GM19438 (cell line): ENCODE results near the gene SLC12A8.

ENCODE experiments used
- ATAC-seq: cut with Tn5 transposase; IDR thresholded peaks from one replicate; pipeline ENCODE4 v1.9.1; 2021; ENCODE audit warnings: low read depth; ENCODE audit not compliant: unreplicated experiment

The SLC12A8 gene

DNA sequence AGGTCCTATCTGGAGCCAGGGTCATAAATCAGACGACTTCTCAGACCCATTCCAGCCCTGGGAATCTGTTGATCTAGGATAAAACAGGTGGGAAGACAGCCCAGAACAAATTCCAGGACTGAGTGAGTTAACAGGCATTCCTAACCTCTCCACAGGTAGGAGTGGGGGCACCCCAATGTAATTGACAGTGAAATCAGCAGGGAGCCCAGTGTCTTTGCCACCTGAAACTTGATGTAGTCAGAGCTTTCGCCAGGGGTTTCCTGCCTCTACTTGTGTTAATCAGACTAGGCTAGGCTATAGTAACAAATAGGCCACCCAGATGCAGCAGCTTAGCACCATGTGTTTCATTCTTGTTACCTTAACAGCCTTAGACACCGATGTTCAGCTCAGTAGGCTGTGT, 154.0 kb downstream of the SLC12A8 start:
- ATAC-seq, result no peak

DNA sequence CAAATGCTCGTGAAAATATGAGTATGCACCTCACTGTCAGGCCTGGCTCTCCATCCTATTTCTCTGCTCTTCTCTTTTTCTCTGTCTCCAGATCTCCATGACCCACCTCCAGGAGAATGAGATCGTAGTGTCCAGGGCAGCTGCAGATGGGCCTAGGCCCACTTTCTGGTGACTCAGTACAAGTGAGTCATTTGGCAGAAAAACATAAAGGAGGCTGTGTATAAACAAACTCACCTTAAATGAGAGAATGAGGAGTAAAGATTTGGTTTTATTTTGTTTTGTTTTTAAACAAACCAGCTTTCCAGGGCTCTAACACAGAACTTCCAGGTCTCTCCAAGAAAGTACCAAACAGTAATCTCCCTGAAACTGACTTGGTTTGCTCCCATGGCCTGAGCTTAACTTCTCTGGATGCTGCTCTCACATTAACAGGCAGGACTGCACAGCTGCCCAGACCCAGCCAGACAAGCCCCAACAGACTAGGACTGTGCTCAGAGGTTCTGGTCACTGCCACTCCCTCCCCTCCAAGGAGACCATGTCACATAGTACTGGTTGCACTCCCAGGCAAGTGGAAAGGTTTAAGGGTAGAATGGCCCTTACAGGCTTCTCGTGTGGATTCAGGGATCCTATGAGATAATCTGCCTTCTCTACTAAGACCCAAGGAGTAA, 155.2 kb downstream of the SLC12A8 start:
- ATAC-seq, result no peak

DNA sequence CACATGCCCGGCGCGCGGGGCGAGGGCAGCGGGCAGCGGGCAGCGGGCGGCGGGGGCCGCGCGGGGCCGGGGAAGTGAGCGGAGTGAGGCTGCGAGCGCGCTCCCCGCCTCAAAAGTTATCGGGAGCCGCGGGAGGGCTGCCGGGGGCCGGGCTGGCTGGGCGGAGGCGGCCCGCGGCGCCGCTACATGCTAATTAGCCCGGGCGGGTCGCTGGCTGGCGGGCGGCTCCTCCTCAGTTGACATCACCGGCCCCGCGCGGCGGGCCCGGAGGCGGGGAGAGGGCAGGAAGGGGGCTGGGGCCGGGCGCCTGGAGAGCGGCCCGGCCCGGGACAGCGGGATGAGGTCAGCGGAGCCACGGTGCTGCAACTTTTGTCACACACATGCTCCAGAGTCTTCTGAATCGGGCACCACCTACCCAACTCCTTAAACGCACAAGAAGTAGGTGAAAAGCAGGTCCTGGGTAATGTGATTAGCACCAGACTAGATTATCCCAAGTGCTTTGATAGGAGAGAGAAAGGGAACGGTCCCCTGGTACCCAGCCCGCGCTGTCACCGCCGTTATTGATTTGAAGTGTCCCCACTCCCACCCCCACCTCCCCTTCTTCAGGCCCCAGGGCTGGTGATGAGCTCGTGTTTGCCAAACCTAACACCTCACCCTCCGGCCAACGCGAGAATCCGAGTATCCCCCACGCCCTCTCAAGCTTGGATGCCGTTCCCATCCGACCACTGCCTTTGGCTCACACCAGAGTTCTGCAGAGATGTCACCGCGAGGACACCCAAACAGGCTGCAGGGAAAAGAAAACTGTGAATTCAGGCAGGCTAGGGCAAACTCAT, 156.4 kb downstream of the SLC12A8 start, which contains the start of gene HEG1:
HEG1 (minus strand) TSS at position 85 of the 833 bp plus-strand sequence. CDS start 107 bp downstream, outside the sequence.
- ATAC-seq, result peak; percentile 58

DNA sequence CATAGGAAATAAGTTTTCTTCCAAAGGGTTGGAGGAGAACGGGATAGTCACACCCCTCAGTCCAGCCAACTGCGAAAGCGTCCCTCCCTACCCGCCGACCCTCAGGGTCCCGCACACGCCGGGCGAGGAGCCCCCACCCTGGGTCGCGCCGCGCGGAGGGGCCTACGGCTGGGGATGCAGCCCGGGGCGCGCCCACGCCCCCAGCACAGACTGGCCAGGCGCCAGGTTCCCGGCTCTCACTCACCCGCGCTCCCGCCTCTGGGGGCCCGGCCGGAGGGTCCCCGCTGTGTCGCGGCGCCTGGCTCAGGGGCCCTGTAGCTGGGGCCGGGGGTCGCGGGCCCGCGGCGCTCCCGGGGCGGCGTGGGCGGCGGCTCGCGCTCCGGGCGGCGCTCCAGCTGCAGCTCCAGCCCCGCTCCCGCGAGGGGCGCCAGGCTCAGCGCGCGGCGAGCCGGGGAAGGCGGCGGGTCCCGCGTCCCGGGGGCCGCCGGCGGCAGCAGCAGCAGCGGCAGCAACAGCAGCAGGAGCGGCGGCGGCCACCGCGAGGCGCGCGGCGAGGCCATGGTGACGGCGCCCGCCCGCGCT, 157.1 kb downstream of the SLC12A8 start:
- ATAC-seq, result peak; percentile 11

DNA sequence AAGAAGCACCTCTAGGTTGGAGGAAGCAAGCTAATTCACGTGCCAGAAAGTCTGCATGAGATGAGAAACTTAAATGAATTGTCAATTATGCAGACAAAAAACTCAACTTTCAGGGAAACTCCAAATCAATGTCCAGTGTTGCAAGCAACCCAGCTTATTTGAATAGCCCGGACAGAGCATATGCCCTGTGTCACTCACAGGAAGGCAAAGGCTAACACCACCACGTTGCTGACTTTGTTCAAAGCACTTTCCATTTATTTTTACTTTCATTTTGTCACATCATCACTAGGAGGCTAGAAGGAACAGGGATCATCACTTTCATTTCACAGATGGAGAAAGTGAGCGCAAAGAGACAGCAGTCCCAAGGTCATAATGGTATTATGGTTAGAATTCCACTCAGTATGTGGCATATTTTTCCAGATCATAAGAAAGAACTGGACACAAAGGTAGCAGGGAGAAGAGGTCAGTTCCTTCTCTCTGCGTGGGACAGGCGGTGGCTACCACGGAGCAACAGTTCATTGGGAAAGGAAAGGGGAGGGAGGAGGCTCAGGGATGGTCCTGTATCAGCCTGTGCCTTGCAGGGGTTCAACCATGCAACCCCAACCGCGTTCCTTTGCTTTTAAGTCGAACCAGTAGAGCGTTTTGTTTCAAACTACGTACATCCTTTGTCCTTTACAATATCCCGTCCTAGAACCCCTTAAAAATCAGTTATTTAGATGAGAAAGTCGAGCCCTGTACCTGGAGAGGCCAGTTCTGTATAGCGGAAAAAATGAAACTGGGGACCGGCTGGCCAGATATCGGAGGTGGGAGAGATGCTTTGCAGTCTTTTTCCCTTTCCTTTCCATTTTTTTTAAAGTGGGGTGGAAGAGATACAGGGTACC, 157.9 kb downstream of the SLC12A8 start:
- peak; percentile 38 for ATAC-seq

DNA sequence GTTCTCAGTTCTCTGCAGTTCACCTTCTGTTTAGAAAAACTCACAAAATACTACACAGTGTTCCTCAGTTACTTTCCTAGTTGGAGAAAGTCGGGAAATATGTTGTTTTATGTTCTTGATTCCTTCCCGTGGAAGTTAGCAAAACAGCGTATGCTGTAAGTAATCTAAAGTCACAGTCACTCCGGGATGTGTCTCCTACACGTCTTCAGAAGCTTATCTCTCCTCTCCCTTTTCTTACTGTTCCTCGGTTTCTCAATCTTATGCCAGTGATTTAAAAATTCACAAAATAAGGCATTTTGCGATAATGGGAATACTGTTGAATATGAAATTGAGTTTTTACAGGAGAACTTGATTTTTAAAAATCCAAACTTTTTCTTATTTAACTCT, 158.5 kb downstream of the SLC12A8 start:
- no peak for ATAC-seq

DNA sequence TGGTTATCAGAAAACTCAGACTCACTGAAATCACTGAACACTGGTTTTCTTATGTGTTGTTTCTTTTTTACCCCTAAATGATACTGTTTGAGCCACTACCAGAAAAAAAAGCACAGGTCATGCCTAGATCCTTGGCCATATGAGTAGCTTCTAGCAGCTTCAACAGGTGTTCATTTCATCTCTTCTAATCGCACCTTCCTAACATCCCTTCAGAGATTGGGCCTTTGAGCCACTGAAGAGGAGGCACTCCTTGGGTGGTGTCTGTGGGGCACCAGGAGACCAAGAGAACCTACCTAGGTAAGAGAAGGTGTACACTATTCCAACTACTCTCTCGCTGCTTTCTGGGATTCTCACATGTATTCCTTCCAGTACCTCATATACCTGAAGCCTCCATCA, 159.2 kb downstream of the SLC12A8 start:
- no peak for ATAC-seq

DNA sequence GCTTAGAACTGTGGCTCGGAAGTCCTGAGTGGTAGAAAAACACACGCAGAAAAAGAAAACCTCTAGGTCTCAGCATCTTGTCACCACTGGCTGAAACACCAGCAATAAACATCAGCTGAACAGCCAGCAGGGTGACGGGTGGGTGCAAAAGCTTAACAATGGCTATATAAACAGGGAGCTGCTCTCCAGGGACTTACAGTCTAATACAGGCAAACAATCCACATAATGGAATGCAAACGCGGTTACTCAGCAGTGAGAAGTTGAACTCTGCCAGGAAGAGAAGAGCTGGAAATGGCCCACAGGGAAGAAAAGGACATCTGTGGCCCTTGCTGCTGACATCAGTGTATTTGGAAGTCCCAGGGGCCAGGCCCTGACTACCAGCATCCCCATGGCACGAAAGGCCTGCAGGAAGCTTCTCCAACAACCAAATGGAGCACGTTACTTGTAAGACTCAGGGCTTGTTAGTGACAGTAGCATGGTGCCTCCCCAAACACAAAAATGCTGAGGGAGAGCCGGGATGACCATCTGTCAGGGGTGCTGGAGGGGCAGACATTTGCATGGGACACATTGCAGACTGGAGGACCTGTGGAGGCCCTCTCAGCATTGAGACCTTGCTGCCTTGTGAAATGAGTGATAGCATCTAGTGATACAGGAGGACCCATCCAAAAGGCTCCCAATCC, 159.8 kb downstream of the SLC12A8 start:
- ATAC-seq, result no peak

DNA sequence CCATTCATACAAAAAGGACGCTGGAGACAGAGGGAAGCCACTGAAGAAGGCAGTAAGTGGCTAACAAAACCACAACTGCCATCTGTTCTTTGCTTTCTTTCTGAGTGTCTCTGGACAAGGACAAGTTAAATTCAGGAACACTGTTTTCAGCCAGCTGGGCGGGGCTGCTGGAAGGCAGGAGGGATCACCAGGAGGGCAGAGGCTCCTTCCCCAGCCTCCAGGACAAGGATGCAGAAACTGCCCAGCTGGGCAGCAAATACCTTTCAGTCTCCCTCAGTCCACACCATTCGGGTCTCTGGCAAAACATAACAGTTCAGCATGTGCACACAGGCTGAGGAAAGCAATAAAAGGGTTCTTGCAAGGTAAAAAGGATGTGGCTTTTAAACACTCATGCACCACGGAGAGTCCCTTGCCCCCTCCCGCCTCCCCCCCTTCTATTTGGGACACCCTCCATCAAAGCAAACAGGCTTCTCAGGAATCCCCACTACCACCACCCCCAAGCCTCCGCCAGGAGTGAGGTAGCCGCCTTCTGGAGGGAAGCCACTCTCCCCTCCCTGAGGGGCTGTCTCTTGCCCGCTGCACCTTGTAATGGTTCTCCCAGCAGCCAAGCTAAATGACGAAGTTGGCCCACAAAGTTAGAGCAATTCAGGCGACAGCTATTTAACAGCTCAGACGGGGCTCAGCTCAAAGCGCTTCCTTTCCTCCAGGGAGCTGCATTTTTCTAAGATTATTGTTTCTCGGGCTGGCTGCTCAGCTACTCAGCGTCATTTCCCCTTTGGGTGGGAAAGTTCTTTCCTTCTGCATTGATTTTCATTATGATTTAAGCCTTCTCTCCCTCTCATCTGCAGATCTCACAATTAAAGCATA, 160.6 kb downstream of the SLC12A8 start:
- no peak for ATAC-seq

DNA sequence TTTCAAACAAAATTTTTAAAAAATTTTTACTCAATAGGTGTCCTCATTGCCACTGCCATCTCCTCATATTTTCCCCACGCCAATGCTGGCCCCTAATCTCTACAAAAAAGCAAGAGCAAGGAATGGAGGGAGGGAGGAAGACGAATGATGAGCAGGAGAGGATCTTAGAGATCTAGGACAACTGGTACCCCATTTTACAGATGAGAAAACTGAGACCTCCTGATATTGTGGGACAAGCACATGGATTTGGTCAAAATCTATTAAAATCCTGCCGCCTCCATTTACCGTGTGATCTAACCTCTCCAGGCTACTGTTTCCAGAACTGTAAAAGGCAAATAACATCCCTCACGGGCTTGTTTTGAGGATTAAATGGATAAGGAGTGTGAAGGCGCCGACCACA, 161.3 kb downstream of the SLC12A8 start:
- ATAC-seq, result no peak

DNA sequence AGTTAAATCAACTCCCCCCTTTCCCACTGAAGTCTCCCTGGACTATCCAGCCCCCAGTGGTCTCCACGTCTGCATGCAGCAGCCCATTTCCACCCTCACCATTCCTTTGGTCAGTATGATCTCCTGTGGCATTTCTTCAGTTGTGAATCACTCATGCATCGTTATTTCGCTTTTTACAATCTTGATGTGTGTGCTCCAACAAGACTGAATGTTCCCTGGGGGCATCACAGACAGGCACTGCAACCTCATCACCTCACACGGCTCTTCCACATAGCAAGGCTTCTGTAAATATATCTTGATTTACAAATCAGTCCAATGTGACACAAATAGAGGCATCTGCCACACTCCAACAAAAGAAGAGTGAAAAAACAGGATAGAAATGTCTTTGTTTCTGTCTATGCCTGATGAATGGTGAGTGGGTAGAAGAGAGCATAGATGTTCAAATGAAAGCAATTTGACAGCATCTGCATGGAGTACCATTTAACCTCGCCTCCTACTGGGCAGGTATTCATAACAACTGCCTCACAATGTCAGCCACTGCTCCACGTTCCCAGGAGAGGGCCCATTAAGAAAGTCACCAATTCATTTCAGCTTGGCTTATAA, 162.0 kb downstream of the SLC12A8 start:
- ATAC-seq, result no peak

DNA sequence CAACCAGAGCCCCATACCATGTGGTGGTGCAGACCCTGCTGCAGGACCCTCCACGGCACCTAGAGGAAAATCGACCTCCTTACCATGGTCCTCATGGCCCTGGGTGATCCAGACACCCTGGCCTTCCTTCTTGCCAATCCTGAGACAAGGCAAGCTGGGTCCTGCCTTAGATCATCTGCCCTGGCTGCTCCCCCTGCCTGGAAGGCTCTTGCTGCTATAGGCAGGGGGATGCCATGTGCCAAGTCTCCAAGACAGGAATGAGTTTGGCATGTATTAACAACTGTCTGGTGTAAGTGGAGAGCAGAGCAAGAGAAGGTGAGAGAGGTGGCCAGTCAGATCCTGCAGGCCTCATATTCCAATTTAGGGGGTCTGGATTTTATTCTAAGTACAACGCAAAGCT, 164.3 kb downstream of the SLC12A8 start:
- ATAC-seq, result no peak

DNA sequence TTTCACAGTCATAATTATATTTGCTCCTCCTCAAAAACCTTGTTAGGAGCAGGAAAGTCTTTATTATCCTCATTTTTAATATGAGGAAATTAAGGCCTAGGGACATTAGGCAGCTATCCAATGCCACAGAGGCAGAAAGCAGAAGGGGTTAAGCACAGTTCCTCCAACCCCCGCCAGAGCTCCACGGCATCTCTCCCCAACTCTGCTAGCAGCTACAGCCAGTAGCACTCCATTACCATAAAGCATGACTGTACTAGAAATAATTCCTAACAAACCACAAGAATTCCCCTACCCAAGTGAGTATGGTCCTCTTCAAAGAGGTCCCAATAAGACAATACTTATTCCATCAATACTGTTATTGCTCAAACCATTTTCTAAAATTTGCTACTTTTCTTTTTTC, 166.6 kb downstream of the SLC12A8 start:
- no peak for ATAC-seq

DNA sequence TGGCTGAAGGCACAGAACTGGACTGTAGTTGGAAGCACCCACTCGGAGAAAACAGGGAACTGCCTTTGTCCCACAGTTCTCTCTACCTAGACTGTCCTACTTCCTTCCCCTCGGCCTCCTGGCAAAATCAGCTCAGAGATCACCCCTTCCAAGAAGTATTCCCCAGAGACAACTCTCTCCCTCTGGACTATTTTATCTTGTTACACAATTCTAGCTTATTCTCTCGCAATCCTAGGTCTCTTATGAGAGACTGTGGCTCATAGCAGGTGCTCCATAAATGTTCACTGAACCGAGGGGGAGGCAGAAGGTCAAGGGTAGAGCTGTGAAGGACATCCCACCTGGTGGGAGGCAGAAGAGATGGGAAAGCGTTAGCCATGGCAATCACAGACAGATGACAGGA, 167.4 kb downstream of the SLC12A8 start:
- ATAC-seq, result no peak

DNA sequence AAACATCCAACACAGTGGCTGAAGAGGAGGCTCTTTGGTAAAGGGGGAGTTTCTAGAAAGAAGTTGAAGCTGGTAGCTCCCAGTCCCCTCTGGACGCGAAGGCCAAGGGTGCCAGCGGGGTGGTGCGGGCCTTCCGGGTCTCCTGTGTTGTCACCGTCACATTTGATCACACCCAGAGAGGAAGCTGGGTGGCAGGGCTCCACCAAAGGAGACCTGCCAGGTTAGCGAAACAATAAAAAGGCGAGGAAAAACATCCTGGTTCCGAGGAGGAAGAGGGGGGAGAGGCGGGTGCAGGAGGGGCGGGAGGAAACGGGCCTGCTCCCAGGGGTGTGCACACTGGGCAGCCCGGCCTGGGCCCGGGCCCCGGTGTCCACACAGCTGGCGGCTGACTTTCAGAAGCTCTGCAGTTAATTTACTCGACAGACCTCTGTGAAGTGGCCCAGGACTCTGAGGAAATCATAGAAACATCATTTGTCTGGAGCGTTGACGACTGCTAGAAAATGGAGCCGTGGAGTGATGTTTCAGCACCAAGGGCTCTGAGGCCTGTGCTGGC, 168.9 kb downstream of the SLC12A8 start:
- ATAC-seq, result no peak

DNA sequence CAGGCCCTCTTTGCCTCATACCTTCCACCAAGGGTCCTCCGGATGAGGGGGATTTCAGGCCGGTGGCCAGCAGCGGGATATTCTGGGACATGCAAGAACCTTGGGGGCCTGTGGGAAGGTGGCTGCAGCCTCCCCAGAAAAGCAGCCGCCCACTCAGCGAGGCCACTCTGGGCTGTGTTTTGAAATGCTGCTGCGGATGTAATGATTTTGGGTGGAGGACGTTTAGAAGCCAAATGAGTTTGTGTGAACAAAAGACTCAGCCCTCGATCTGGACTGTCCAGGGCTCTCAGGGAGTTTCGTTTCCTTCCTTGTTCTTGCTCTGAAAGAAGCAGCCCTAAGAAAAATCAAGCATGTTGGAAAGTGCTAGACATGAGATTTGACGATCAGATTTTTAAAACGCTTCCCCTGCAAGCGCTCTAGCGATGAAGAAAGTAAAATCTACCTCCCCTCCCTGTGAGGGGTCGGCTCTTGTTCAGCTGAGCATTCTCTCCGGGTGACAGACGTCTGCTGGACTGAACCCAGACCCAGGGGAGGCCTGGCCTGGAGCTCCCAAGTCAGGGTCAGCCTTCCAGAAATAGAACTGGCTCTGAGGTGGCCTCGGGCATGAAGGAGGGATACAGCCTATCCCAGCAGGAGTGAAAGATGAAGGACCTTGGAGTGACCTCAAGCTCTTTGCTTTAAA, 169.7 kb downstream of the SLC12A8 start:
- no peak for ATAC-seq

DNA sequence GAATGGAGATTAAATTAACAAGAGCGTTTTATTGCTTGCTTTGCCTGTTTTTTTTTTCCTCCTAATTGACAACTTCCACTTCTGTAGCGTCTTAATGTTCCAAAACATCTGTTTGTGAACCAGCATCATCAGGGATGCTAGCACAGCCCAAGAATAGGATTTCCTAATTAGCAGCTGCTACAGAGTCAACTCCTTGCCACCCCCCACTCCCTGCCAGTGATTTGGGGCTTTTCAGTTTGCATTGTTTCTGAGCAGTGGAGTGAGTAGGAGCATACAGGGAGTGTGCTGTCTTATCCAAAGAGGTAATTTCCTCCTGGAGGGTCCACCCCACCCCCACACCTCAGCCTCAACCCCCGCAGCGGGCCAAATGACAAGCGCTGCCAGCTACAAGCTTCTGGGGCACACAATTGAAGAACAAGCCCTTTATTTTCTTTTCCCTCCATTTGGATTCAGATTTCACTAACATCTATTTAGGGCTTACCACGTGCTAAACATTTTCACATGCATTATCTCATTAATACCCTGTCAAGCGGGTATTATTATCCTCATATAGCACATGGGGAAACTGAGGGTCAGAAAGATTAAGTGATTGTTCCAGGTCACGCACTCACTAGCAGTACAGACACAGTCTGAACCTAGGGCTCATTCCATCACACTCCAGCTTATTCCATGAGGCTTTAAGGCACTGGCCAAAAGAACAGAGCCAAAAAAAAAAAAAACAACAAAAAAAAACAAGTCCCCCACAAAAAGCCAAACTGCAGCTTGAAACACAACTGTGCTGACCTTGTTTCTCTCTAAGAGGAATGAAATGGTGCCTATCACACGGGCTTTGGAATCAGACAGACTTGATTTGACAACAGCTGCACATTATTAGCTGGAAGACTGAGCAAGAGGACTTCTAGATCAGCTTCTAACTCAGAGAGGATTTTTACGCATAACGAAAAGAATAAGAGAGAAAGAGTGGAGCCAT, 173.1 kb downstream of the SLC12A8 start:
- no peak for ATAC-seq
